Cardiac atrium fibroblast (primary cell): ENCODE results near the gene NUDT5. TPM values are rescaled to one million over a fixed set of nuclear protein-coding genes. Genes with fewer than 3 reads are reported as not detected.

Experiments
- total RNA-seq: library from RNA; depleted of rRNA; stranded (reverse); fragments of >200 nt; gene quantifications from 2 replicates; pipeline ENCODE4 v1.2.3, GENCODE V29; 2015

The NUDT5 gene
- total RNA-seq, result 37.7 and 56.9 TPM in 2 replicates

GRCh38 chr10:12195603-12196506 lies at the start of gene NUDT5, which contains the start of gene CDC123:
TSS of gene NUDT5 (minus strand) at chr10:12195891. CDS start at chr10:12186291, 9,600 bp downstream.
TSS of gene CDC123 (plus strand) at chr10:12196188. CDS start at chr10:12196246, 58 bp downstream.

GRCh38 chr10:12129222-12130111 lies 66.2 kb downstream of the NUDT5 start, which contains the start of gene SEC61A2:
TSS of gene SEC61A2 (plus strand) at chr10:12129677. CDS start at chr10:12129788, 111 bp downstream.

Other genes with a start within 250 kb of the NUDT5 start
- 5.8 and 11.0 TPM in 2 replicates for gene UPF2, start 153.1 kb downstream of the NUDT5 start, total RNA-seq
- gene DHTKD1, start 126.9 kb downstream of the NUDT5 start, total RNA-seq, result 13.4 and 13.8 TPM in 2 replicates
- 3.8 and 5.8 TPM in 2 replicates for gene SEC61A2, start 66.2 kb downstream of the NUDT5 start, total RNA-seq
- gene CDC123, start 297 bp upstream of the NUDT5 start, total RNA-seq, result 74.9 and 93.3 TPM in 2 replicates
- gene CAMK1D, start 153.7 kb upstream of the NUDT5 start, total RNA-seq, result 1.6 and 2.9 TPM in 2 replicates